ENCODE data around the gene CDK14.
A peak's percentile ranks its signal among the peaks of the same experiment; 100 is the strongest.

The CDK14 gene

GRCh38 chr7:90980545-90980944 lies 384.4 kb downstream of the CDK14 start:
- Mint-ChIP-seq H3K9me3 (peaks cover 47% of the 10 kb centered on the region), H3K4me1 (no peaks in the 10 kb centered on the region), H3K4me3 (no peak overlapping the region), H3K27me3 (ENCODE audit: low read depth) (no peaks in the 10 kb centered on the region), H3K27ac (no peak overlapping the region), H3K36me3 (ENCODE audit: low read depth) (peaks cover 67% of the 10 kb centered on the region)
- TF ChIP-seq CTCF (IDR thresholded peaks at IDR 0.05; ENCODE audit: unreplicated experiment in 3 of 3): no peak

GRCh38 chr7:90982228-90982627 lies 386.1 kb downstream of the CDK14 start:
- no peak for TF ChIP-seq CTCF (IDR thresholded peaks at IDR 0.05; ENCODE audit: unreplicated experiment in 3 of 3)

GRCh38 chr7:90984692-90985091 lies 388.6 kb downstream of the CDK14 start:
- Mint-ChIP-seq H3K9me3 (peaks cover 23% of the 10 kb centered on the region), H3K27ac (no peak overlapping the region), H3K36me3 (ENCODE audit: low read depth) (peaks cover 42% of the 10 kb centered on the region), H3K4me3 (no peak overlapping the region), H3K4me1 (peaks cover 21% of the 10 kb centered on the region), H3K27me3 (ENCODE audit: low read depth) (no peaks in the 10 kb centered on the region)
- no peak for TF ChIP-seq CTCF (IDR thresholded peaks at IDR 0.05; ENCODE audit: unreplicated experiment in 3 of 3)

More at GRCh38 chr7:90982228-90982627, 386.1 kb downstream of the CDK14 start:
- Mint-ChIP-seq H3K4me1 (peaks cover 1% of the 10 kb centered on the region), H3K27ac (no peak overlapping the region), H3K36me3 (ENCODE audit: low read depth) (peaks cover 50% of the 10 kb centered on the region), H3K9me3 (peaks cover 32% of the 10 kb centered on the region), H3K27me3 (ENCODE audit: low read depth) (no peaks in the 10 kb centered on the region), H3K4me3 (no peak overlapping the region)

- no peaks in the 10 kb centered on the region for H3K27me3 Mint-ChIP-seq (ENCODE audit: low read depth)
- peak overlapping the region; percentile 21 to 81 (median 47) for H3K27ac Mint-ChIP-seq
- peaks cover 3% of the 10 kb centered on the region for H3K9me3 Mint-ChIP-seq
- peaks cover 19% of the 10 kb centered on the region for H3K36me3 Mint-ChIP-seq (ENCODE audit: low read depth)
- H3K4me3 Mint-ChIP-seq: no peak overlapping the region
- H3K4me1 Mint-ChIP-seq: peaks cover 21% of the 10 kb centered on the region
- TF ChIP-seq CTCF (IDR thresholded peaks at IDR 0.05; ENCODE audit: unreplicated experiment in 3 of 3): no peak
Observed at GRCh38 chr7:90988516-90988915, 392.4 kb downstream of the CDK14 start.

GRCh38 chr7:90988996-90989765 lies 393.1 kb downstream of the CDK14 start:
- Mint-ChIP-seq H3K27me3 (ENCODE audit: low read depth) (no peaks in the 10 kb centered on the region), H3K9me3 (no peaks in the 10 kb centered on the region), H3K4me1 (peaks cover 21% of the 10 kb centered on the region), H3K36me3 (ENCODE audit: low read depth) (peaks cover 13% of the 10 kb centered on the region), H3K27ac (peak overlapping the region; percentile 21 to 81 (median 47)), H3K4me3 (no peak overlapping the region)
- TF ChIP-seq CTCF (IDR thresholded peaks at IDR 0.05; ENCODE audit: unreplicated experiment in 3 of 3): no peak

- no peak for TF ChIP-seq CTCF (IDR thresholded peaks at IDR 0.05; ENCODE audit: unreplicated experiment in 3 of 3)
- H3K4me1 Mint-ChIP-seq: peaks cover 11% of the 10 kb centered on the region
- H3K9me3 Mint-ChIP-seq: no peaks in the 10 kb centered on the region
- peaks cover 5% of the 10 kb centered on the region for H3K36me3 Mint-ChIP-seq (ENCODE audit: low read depth)
- H3K4me3 Mint-ChIP-seq: no peak overlapping the region
- no peaks in the 10 kb centered on the region for H3K27me3 Mint-ChIP-seq (ENCODE audit: low read depth)
- no peak overlapping the region for H3K27ac Mint-ChIP-seq
Observed at GRCh38 chr7:90994121-90994520, 398.0 kb downstream of the CDK14 start.

All from nephron (organoid).